WTC11 (cell line): Measurements from ENCODE around the gene MTURN. TPM values are rescaled to one million over a fixed set of nuclear protein-coding genes. Genes with fewer than 3 reads are reported as not detected.

Experiments
- ATAC-seq: fragments of 200-7000 bp; cut with Tn5 transposase; 2 replicates; pipeline ENCODE4 v1.10.0; 2021; ENCODE audit warnings: mild to moderate bottlenecking, moderate library complexity
- CTCF ChIA-PET: fragments of 300-600 bp; sonication (Branson Sonifier 250); formaldehyde crosslinking; loops from one replicate; lab custom pipeline; 2021; ENCODE audit warnings: antibody characterized with exemption; lab: Charles Lee
- POLR2A ChIA-PET: fragments of 350-600 bp; sonication (Branson Sonifier 250); formaldehyde crosslinking; loops from one replicate; lab custom pipeline; 2021; ENCODE audit warnings: antibody characterized with exemption; lab: Charles Lee
- DNase-seq: peaks from one replicate; pipeline ENCODE4 v3.0.0; 2021; ENCODE audit warnings: low spot score
- H3K27ac Mint-ChIP-seq: 2 replicates; pipeline ENCODE4 v1.8.0; 2021; ENCODE audit warnings: mixed read lengths
- H3K27me3 Mint-ChIP-seq: 2 replicates; pipeline ENCODE4 v1.8.0; 2021; ENCODE audit warnings: low read depth, mild to moderate bottlenecking, moderate library complexity, mixed read lengths
- H3K36me3 Mint-ChIP-seq: 2 replicates; pipeline ENCODE4 v1.8.0; 2021; ENCODE audit warnings: mixed read lengths
- H3K4me1 Mint-ChIP-seq: 2 replicates; pipeline ENCODE4 v1.8.0; 2022; ENCODE audit warnings: mixed read lengths
- H3K4me3 Mint-ChIP-seq: 2 replicates; pipeline ENCODE4 v1.8.0; 2021; ENCODE audit warnings: mild to moderate bottlenecking, moderate library complexity, mixed read lengths
- H3K9me3 Mint-ChIP-seq: 2 replicates; pipeline ENCODE4 v1.8.0; 2021; ENCODE audit warnings: mixed read lengths
- CBFB ChIP-seq: sonication (generic); formaldehyde crosslinking; IDR thresholded peaks from 2 replicates; pipeline ENCODE4 v1.8.1; 2022; ENCODE audit warnings: mild to moderate bottlenecking, low read depth, missing genetic modification reagents
- ETV6 ChIP-seq: sonication (generic); formaldehyde crosslinking; IDR thresholded peaks from 2 replicates; pipeline ENCODE4 v1.8.1; 2022; ENCODE audit warnings: mild to moderate bottlenecking, missing genetic modification reagents
- SMAD4 ChIP-seq: sonication (generic); formaldehyde crosslinking; IDR thresholded peaks from 2 replicates; pipeline ENCODE4 v1.8.0; 2022; ENCODE audit warnings: mild to moderate bottlenecking, missing genetic modification reagents
- SOX15 ChIP-seq: fragments of 250-450 bp; sonication (Bioruptor Pico); IDR thresholded peaks from 2 replicates; pipeline ENCODE4 v1.9.0; 2021; ENCODE audit warnings: mild to moderate bottlenecking
- ZNF121 ChIP-seq: sonication (generic); formaldehyde crosslinking; IDR thresholded peaks from 2 replicates; pipeline ENCODE4 v1.8.0; 2023; ENCODE audit warnings: missing genetic modification reagents
- ZNF219 ChIP-seq: sonication (generic); formaldehyde crosslinking; IDR thresholded peaks from 2 replicates; pipeline ENCODE4 v1.8.0; 2023; ENCODE audit warnings: missing genetic modification reagents, mild to moderate bottlenecking, borderline replicate concordance
- ZNF416 ChIP-seq: fragments of 250-450 bp; sonication (Bioruptor Pico); IDR thresholded peaks from 2 replicates; pipeline ENCODE4 v1.9.0; 2021; ENCODE audit warnings: mild to moderate bottlenecking, inconsistent platforms
- total RNA-seq: library from RNA; stranded (reverse); gene quantifications from 3 replicates; pipeline ENCODE4 v1.2.3, GENCODE V29; 2021
- TF ChIP-seq, protein P1 (sequence below): sonication (generic); formaldehyde crosslinking; IDR thresholded peaks from 2 replicates; pipeline ENCODE4 v1.8.1; 2023; ENCODE audit warnings: mild to moderate bottlenecking, missing genetic modification reagents, moderate library complexity
- TF ChIP-seq, protein P2 (sequence below): sonication (generic); formaldehyde crosslinking; IDR thresholded peaks from 2 replicates; pipeline ENCODE4 v1.8.0; 2022; ENCODE audit warnings: mild to moderate bottlenecking, missing genetic modification reagents
- TF ChIP-seq, protein P3 (sequence below): fragments of 250-450 bp; sonication (Bioruptor Pico); IDR thresholded peaks from 2 replicates; pipeline ENCODE4 v1.9.0; 2021; ENCODE audit warnings: mild to moderate bottlenecking, borderline replicate concordance
- TF ChIP-seq, protein P4 (sequence below): sonication (generic); formaldehyde crosslinking; IDR thresholded peaks from 2 replicates; pipeline ENCODE4 v1.8.1; 2023; ENCODE audit warnings: mild to moderate bottlenecking, moderate library complexity, missing genetic modification reagents
- TF ChIP-seq, protein P5 (sequence below): sonication (generic); formaldehyde crosslinking; IDR thresholded peaks from 2 replicates; pipeline ENCODE4 v1.8.1; 2023; ENCODE audit warnings: mild to moderate bottlenecking, missing genetic modification reagents, borderline replicate concordance
- TF ChIP-seq, protein P6 (sequence below): fragments of 200-600 bp; IDR thresholded peaks from 2 replicates; pipeline ENCODE4 v1.8.0; 2022; ENCODE audit warnings: antibody characterized with exemption
- TF ChIP-seq, protein P7 (sequence below): sonication (generic); formaldehyde crosslinking; IDR thresholded peaks from 2 replicates; pipeline ENCODE4 v1.8.1; 2022; ENCODE audit warnings: missing genetic modification reagents, borderline replicate concordance
- TF ChIP-seq, protein P8 (sequence below): sonication (generic); formaldehyde crosslinking; IDR thresholded peaks from 2 replicates; pipeline ENCODE4 v1.8.0; 2023; ENCODE audit warnings: missing genetic modification reagents, mild to moderate bottlenecking, borderline replicate concordance

Gene MTURN
- total RNA-seq, 1 experiment from 2014 or later, result 5.0 TPM

DNA sequence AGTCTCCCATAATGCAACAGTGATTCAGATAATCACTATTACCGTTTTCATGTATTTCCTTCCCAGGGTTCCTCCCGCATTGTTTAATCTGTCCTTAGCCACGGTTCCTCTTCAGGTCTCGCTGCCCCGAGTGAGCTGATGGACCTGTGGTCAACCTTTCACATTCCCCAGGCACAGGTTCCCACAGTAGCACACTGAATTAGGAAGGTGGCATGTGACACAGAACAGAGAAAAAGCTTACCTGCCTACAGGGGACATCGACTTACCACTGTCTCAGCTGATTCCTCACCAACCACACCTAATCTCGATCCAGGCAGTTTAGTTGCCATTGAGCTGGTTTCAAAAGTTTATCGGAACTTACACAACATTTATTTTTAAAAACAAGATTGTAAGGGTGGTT, 72.2 kb downstream of the MTURN start:
- H3K27ac Mint-ChIP-seq, result peak overlapping the region; percentile 66; the same call in 1 of the 2 replicates
- no peaks in the 10 kb centered on the region for H3K36me3 Mint-ChIP-seq
- CTCF ChIA-PET, result interaction anchor here (0.7 to 1.2 kb wide), 2 partner anchors 42 to 252 kb away, joined by 3 to 4 read pairs; no protein-coding TSS in a partner anchor
- ATAC-seq (no peak), DNase-seq (no peak)
- H3K9me3 Mint-ChIP-seq, result no peaks in the 10 kb centered on the region
- no peaks in the 10 kb centered on the region for H3K27me3 Mint-ChIP-seq
- no peaks in the 10 kb centered on the region for H3K4me1 Mint-ChIP-seq
- no peak overlapping the region for H3K4me3 Mint-ChIP-seq
- POLR2A ChIA-PET, result no interaction called here
- TF ChIP-seq, protein P1, sequence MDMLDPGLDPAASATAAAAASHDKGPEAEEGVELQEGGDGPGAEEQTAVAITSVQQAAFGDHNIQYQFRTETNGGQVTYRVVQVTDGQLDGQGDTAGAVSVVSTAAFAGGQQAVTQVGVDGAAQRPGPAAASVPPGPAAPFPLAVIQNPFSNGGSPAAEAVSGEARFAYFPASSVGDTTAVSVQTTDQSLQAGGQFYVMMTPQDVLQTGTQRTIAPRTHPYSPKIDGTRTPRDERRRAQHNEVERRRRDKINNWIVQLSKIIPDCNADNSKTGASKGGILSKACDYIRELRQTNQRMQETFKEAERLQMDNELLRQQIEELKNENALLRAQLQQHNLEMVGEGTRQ, result no peak
- TF ChIP-seq, protein P2, sequence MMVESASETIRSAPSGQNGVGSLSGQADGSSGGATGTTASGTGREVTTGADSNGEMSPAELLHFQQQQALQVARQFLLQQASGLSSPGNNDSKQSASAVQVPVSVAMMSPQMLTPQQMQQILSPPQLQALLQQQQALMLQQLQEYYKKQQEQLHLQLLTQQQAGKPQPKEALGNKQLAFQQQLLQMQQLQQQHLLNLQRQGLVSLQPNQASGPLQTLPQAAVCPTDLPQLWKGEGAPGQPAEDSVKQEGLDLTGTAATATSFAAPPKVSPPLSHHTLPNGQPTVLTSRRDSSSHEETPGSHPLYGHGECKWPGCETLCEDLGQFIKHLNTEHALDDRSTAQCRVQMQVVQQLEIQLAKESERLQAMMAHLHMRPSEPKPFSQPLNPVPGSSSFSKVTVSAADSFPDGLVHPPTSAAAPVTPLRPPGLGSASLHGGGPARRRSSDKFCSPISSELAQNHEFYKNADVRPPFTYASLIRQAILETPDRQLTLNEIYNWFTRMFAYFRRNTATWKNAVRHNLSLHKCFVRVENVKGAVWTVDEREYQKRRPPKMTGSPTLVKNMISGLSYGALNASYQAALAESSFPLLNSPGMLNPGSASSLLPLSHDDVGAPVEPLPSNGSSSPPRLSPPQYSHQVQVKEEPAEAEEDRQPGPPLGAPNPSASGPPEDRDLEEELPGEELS (CRISPR knock-in tag), result no peak
- TF ChIP-seq, protein P3, sequence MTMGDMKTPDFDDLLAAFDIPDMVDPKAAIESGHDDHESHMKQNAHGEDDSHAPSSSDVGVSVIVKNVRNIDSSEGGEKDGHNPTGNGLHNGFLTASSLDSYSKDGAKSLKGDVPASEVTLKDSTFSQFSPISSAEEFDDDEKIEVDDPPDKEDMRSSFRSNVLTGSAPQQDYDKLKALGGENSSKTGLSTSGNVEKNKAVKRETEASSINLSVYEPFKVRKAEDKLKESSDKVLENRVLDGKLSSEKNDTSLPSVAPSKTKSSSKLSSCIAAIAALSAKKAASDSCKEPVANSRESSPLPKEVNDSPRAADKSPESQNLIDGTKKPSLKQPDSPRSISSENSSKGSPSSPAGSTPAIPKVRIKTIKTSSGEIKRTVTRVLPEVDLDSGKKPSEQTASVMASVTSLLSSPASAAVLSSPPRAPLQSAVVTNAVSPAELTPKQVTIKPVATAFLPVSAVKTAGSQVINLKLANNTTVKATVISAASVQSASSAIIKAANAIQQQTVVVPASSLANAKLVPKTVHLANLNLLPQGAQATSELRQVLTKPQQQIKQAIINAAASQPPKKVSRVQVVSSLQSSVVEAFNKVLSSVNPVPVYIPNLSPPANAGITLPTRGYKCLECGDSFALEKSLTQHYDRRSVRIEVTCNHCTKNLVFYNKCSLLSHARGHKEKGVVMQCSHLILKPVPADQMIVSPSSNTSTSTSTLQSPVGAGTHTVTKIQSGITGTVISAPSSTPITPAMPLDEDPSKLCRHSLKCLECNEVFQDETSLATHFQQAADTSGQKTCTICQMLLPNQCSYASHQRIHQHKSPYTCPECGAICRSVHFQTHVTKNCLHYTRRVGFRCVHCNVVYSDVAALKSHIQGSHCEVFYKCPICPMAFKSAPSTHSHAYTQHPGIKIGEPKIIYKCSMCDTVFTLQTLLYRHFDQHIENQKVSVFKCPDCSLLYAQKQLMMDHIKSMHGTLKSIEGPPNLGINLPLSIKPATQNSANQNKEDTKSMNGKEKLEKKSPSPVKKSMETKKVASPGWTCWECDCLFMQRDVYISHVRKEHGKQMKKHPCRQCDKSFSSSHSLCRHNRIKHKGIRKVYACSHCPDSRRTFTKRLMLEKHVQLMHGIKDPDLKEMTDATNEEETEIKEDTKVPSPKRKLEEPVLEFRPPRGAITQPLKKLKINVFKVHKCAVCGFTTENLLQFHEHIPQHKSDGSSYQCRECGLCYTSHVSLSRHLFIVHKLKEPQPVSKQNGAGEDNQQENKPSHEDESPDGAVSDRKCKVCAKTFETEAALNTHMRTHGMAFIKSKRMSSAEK, result no peak
- TF ChIP-seq ETV6, result no peak
- TF ChIP-seq, protein P4, sequence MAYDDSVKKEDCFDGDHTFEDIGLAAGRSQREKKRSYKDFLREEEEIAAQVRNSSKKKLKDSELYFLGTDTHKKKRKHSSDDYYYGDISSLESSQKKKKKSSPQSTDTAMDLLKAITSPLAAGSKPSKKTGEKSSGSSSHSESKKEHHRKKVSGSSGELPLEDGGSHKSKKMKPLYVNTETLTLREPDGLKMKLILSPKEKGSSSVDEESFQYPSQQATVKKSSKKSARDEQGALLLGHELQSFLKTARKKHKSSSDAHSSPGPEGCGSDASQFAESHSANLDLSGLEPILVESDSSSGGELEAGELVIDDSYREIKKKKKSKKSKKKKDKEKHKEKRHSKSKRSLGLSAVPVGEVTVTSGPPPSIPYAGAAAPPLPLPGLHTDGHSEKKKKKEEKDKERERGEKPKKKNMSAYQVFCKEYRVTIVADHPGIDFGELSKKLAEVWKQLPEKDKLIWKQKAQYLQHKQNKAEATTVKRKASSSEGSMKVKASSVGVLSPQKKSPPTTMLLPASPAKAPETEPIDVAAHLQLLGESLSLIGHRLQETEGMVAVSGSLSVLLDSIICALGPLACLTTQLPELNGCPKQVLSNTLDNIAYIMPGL, result no peak
- no peak for TF ChIP-seq SMAD4 (CRISPR knock-in tag)
- TF ChIP-seq, protein P5, sequence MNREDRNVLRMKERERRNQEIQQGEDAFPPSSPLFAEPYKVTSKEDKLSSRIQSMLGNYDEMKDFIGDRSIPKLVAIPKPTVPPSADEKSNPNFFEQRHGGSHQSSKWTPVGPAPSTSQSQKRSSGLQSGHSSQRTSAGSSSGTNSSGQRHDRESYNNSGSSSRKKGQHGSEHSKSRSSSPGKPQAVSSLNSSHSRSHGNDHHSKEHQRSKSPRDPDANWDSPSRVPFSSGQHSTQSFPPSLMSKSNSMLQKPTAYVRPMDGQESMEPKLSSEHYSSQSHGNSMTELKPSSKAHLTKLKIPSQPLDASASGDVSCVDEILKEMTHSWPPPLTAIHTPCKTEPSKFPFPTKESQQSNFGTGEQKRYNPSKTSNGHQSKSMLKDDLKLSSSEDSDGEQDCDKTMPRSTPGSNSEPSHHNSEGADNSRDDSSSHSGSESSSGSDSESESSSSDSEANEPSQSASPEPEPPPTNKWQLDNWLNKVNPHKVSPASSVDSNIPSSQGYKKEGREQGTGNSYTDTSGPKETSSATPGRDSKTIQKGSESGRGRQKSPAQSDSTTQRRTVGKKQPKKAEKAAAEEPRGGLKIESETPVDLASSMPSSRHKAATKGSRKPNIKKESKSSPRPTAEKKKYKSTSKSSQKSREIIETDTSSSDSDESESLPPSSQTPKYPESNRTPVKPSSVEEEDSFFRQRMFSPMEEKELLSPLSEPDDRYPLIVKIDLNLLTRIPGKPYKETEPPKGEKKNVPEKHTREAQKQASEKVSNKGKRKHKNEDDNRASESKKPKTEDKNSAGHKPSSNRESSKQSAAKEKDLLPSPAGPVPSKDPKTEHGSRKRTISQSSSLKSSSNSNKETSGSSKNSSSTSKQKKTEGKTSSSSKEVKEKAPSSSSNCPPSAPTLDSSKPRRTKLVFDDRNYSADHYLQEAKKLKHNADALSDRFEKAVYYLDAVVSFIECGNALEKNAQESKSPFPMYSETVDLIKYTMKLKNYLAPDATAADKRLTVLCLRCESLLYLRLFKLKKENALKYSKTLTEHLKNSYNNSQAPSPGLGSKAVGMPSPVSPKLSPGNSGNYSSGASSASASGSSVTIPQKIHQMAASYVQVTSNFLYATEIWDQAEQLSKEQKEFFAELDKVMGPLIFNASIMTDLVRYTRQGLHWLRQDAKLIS (CRISPR knock-in tag), result no peak
- TF ChIP-seq, protein P6, sequence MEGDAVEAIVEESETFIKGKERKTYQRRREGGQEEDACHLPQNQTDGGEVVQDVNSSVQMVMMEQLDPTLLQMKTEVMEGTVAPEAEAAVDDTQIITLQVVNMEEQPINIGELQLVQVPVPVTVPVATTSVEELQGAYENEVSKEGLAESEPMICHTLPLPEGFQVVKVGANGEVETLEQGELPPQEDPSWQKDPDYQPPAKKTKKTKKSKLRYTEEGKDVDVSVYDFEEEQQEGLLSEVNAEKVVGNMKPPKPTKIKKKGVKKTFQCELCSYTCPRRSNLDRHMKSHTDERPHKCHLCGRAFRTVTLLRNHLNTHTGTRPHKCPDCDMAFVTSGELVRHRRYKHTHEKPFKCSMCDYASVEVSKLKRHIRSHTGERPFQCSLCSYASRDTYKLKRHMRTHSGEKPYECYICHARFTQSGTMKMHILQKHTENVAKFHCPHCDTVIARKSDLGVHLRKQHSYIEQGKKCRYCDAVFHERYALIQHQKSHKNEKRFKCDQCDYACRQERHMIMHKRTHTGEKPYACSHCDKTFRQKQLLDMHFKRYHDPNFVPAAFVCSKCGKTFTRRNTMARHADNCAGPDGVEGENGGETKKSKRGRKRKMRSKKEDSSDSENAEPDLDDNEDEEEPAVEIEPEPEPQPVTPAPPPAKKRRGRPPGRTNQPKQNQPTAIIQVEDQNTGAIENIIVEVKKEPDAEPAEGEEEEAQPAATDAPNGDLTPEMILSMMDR, result no peak
- TF ChIP-seq CBFB (CRISPR knock-in tag), result no peak
- TF ChIP-seq ZNF219 (CRISPR knock-in tag), result no peak
- TF ChIP-seq SOX15 (CRISPR knock-in tag), result no peak
- TF ChIP-seq ZNF121, result no peak
- TF ChIP-seq, protein P7, sequence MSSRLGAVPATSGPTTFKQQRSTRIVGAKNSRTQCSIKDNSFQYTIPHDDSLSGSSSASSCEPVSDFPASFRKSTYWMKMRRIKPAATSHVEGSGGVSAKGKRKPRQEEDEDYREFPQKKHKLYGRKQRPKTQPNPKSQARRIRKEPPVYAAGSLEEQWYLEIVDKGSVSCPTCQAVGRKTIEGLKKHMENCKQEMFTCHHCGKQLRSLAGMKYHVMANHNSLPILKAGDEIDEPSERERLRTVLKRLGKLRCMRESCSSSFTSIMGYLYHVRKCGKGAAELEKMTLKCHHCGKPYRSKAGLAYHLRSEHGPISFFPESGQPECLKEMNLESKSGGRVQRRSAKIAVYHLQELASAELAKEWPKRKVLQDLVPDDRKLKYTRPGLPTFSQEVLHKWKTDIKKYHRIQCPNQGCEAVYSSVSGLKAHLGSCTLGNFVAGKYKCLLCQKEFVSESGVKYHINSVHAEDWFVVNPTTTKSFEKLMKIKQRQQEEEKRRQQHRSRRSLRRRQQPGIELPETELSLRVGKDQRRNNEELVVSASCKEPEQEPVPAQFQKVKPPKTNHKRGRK (CRISPR knock-in tag), result no peak
- TF ChIP-seq, protein P8, sequence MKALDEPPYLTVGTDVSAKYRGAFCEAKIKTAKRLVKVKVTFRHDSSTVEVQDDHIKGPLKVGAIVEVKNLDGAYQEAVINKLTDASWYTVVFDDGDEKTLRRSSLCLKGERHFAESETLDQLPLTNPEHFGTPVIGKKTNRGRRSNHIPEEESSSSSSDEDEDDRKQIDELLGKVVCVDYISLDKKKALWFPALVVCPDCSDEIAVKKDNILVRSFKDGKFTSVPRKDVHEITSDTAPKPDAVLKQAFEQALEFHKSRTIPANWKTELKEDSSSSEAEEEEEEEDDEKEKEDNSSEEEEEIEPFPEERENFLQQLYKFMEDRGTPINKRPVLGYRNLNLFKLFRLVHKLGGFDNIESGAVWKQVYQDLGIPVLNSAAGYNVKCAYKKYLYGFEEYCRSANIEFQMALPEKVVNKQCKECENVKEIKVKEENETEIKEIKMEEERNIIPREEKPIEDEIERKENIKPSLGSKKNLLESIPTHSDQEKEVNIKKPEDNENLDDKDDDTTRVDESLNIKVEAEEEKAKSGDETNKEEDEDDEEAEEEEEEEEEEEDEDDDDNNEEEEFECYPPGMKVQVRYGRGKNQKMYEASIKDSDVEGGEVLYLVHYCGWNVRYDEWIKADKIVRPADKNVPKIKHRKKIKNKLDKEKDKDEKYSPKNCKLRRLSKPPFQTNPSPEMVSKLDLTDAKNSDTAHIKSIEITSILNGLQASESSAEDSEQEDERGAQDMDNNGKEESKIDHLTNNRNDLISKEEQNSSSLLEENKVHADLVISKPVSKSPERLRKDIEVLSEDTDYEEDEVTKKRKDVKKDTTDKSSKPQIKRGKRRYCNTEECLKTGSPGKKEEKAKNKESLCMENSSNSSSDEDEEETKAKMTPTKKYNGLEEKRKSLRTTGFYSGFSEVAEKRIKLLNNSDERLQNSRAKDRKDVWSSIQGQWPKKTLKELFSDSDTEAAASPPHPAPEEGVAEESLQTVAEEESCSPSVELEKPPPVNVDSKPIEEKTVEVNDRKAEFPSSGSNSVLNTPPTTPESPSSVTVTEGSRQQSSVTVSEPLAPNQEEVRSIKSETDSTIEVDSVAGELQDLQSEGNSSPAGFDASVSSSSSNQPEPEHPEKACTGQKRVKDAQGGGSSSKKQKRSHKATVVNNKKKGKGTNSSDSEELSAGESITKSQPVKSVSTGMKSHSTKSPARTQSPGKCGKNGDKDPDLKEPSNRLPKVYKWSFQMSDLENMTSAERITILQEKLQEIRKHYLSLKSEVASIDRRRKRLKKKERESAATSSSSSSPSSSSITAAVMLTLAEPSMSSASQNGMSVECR (CRISPR knock-in tag), result no peak
- TF ChIP-seq ZNF416, result no peak
